OCI-LY3 (cell line): ENCODE data around the gene ANKK1.

Experiments used
- EZH2phosphoT487 ChIP-seq: fragments of 200-600 bp; shearing (Covaris generic); IDR thresholded peaks from 2 replicates; pipeline ENCODE4 v1.6.1; 2018; ENCODE audit warnings: antibody characterized with exemption, mixed run types, low read depth
- TF ChIP-seq, protein P1 (sequence below): fragments of 200-600, 300-600 bp; sonication (generic); IDR thresholded peaks from 2 replicates; pipeline ENCODE4 v1.5.1; 2014; ENCODE audit warnings: antibody characterized with exemption, low read length, low read depth

DNA sequence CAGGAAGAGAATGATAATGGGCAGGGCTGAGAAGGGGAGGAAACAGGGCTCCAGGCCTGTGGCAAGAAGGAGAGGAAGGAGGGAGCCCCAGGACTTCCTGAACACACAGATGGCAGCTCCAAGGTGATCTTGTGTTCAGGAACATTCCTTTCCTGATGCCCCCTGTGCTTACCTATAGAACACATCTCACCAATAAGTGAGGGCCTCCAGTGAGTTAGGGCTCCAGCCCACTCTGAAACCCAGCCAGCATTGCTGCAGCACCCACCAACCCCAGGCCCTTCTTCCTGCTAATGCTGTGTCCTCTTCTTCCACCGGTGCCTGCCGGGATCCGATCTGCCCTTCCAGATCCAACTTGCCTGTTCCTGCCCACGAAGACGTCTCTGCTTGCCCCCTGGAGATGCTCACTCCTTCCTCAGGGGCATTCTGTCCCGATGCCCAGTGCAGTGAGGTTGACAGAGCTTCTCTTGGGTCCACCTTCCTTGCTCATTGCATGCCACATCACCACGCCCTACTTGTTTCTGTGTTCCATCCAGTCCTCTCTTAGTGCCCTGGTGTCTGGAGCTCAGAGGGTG is 17.4 kb downstream of the ANKK1 start:
- TF ChIP-seq, protein P1, sequence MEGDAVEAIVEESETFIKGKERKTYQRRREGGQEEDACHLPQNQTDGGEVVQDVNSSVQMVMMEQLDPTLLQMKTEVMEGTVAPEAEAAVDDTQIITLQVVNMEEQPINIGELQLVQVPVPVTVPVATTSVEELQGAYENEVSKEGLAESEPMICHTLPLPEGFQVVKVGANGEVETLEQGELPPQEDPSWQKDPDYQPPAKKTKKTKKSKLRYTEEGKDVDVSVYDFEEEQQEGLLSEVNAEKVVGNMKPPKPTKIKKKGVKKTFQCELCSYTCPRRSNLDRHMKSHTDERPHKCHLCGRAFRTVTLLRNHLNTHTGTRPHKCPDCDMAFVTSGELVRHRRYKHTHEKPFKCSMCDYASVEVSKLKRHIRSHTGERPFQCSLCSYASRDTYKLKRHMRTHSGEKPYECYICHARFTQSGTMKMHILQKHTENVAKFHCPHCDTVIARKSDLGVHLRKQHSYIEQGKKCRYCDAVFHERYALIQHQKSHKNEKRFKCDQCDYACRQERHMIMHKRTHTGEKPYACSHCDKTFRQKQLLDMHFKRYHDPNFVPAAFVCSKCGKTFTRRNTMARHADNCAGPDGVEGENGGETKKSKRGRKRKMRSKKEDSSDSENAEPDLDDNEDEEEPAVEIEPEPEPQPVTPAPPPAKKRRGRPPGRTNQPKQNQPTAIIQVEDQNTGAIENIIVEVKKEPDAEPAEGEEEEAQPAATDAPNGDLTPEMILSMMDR, result no peak
- no peak for TF ChIP-seq EZH2phosphoT487
